PC-3 (cell line): ENCODE results near the gene HOOK2. TPM values are rescaled to one million over a fixed set of nuclear protein-coding genes. Genes with fewer than 3 reads are reported as not detected.
A peak's percentile ranks its signal among the peaks of the same experiment; 100 is the strongest.

Experiments
- ATAC-seq: fragments of 200-7000 bp; cut with Tn5 transposase; 2 replicates; pipeline ENCODE4 v1.9.1; 2020; ENCODE audit warnings: mild to moderate bottlenecking, moderate library complexity
- BruUV-seq: library from RNA; stranded (reverse); fragments of 400-500 nt; replicated peaks from 2 replicates; lab custom pipeline; 2021; lab: Mats Ljungman, UMichigan
- CTCF ChIA-PET: fragments of 300-600 bp; sonication (Branson Sonifier 250); formaldehyde crosslinking; loops from one replicate; lab custom pipeline; 2022; ENCODE audit warnings: antibody characterized with exemption; lab: Charles Lee
- POLR2A ChIA-PET: fragments of 300-600 bp; sonication (Branson Sonifier 250); formaldehyde crosslinking; loops from one replicate; lab custom pipeline; 2022; ENCODE audit warnings: antibody characterized with exemption; ENCODE audit not compliant: unreplicated experiment; lab: Charles Lee
- DNase-seq: peaks from one replicate; pipeline ENCODE4 v3.0.0-alpha.2; 2015
- H2AFZ ChIP-seq: fragments of 300-600 bp; sonication (generic); 2 replicates; pipeline ENCODE4 v1.6.0; 2016; ENCODE audit warnings: antibody characterized with exemption, low read length
- H3F3A ChIP-seq: fragments of 300-600 bp; sonication (generic); one replicate; pipeline ENCODE4 v1.6.0; 2017; ENCODE audit warnings: antibody characterized with exemption, low read length, control low read depth, mild to moderate bottlenecking; ENCODE audit not compliant: unreplicated experiment
- H3K27ac ChIP-seq: fragments of 300-600 bp; sonication (generic); 2 replicates; pipeline ENCODE4 v1.5.1; 2016; ENCODE audit warnings: mild to moderate bottlenecking, low read length
- H3K27me3 ChIP-seq: fragments of 300-600 bp; sonication (generic); 2 replicates; pipeline ENCODE4 v1.6.1; 2016; ENCODE audit warnings: low read length, mixed read lengths
- H3K36me3 ChIP-seq: fragments of 300-600 bp; sonication (generic); 2 replicates; pipeline ENCODE4 v1.6.1; 2016; ENCODE audit warnings: low read depth, mixed run types, low read length, mixed read lengths
- H3K4me1 ChIP-seq: fragments of 300-600 bp; sonication (generic); 2 replicates; pipeline ENCODE4 v1.5.1; 2016; ENCODE audit warnings: low read length; ENCODE audit not compliant: insufficient read depth
- H3K4me2 ChIP-seq: fragments of 300-600 bp; sonication (generic); 2 replicates; pipeline ENCODE4 v1.6.0; 2016; ENCODE audit warnings: low read length
- H3K4me3 ChIP-seq: fragments of 300-600 bp; sonication (generic); 2 replicates; pipeline ENCODE4 v1.5.1; 2016; ENCODE audit warnings: mild to moderate bottlenecking, low read length, mixed read lengths
- H3K79me2 ChIP-seq: fragments of 300-600 bp; sonication (generic); 2 replicates; pipeline ENCODE4 v1.6.1; 2017; ENCODE audit warnings: low read length, mixed read lengths
- H3K9ac ChIP-seq: fragments of 300-600 bp; sonication (generic); 2 replicates; pipeline ENCODE4 v1.6.0; 2016; ENCODE audit warnings: mild to moderate bottlenecking, low read length
- H3K9me2 ChIP-seq: fragments of 300-600 bp; sonication (generic); replicated peaks from 2 replicates; pipeline ENCODE4 v1.6.1; 2016; ENCODE audit warnings: mixed run types, low read length, mixed read lengths
- H3K9me3 ChIP-seq: fragments of 300-600 bp; sonication (generic); 2 replicates; pipeline ENCODE4 v1.6.1; 2016; ENCODE audit warnings: low read length, mixed read lengths
- H4K20me1 ChIP-seq: fragments of 300-600 bp; sonication (generic); 2 replicates; pipeline ENCODE4 v1.6.1; 2016; ENCODE audit warnings: low read length, mixed read lengths
- CTCF ChIP-seq: fragments of 300-600 bp; sonication (generic); conservative IDR thresholded peaks from 2 replicates; pipeline ENCODE4 v1.5.1; 2017; ENCODE audit warnings: antibody characterized with exemption, low read depth, mild to moderate bottlenecking, low read length
- EZH2 ChIP-seq: fragments of 300-600 bp; sonication (generic); IDR thresholded peaks from one replicate; pipeline ENCODE4 v1.6.1; 2017; ENCODE audit warnings: antibody characterized with exemption, mild to moderate bottlenecking, low read length; ENCODE audit not compliant: unreplicated experiment
- EZH2phosphoT487 ChIP-seq: fragments of 300-600 bp; sonication (generic); IDR thresholded peaks from 2 replicates; pipeline ENCODE4 v1.6.1; 2018; ENCODE audit warnings: mild to moderate bottlenecking, antibody characterized with exemption, low read length, borderline replicate concordance
- intact Hi-C: fragments of 100-400 bp; cut with micrococcal nuclease; formaldehyde crosslinking; loops from 2 replicates; pipeline ENCODE4 v1.9.0; 2023
- total RNA-seq: library from RNA; depleted of rRNA; stranded (reverse); fragments of >200 nt; gene quantifications from 2 replicates; pipeline ENCODE4 v1.2.3, GENCODE V29; 2014

HOOK2 gene
- total RNA-seq, 1 experiment from 2014 or later: 95.2 TPM

- ChIA-PET CTCF (no interaction called here), POLR2A (no interaction called here)
- Histone ChIP-seq H3F3A (no peaks in the 10 kb centered on the region), H3K4me2 (peak overlapping the region; percentile 91), H2AFZ (peak overlapping the region; percentile 91), H3K9me3 (no peaks in the 10 kb centered on the region), H3K9me2 (no peaks in the 10 kb centered on the region), H3K27ac (no peak overlapping the region), H3K4me1 (peaks cover 23% of the 10 kb centered on the region), H3K4me3 (peak overlapping the region; percentile 81), H3K36me3 (peaks cover 15% of the 10 kb centered on the region), H3K79me2 (peaks cover 38% of the 10 kb centered on the region), H3K27me3 (no peaks in the 10 kb centered on the region), H4K20me1 (no peaks in the 10 kb centered on the region), H3K9ac (peak overlapping the region; percentile 84; the same call in 1 of the 2 replicates)
- TF ChIP-seq EZH2 (no peak), CTCF (no peak), EZH2phosphoT487 (no peak)
- intact Hi-C loops: loop anchor here (5.0 kb wide), 1 partner anchor 35 kb away; the partner anchor contains the start of gene MAST1
- DNase-seq (peak; percentile 38), ATAC-seq (no peak; the same call in 1 of the 2 replicates)
- BruUV-seq: no TSS peak
Observed at GRCh38 chr19:12802267-12803106, 27.1 kb upstream of the HOOK2 start.

DNA sequence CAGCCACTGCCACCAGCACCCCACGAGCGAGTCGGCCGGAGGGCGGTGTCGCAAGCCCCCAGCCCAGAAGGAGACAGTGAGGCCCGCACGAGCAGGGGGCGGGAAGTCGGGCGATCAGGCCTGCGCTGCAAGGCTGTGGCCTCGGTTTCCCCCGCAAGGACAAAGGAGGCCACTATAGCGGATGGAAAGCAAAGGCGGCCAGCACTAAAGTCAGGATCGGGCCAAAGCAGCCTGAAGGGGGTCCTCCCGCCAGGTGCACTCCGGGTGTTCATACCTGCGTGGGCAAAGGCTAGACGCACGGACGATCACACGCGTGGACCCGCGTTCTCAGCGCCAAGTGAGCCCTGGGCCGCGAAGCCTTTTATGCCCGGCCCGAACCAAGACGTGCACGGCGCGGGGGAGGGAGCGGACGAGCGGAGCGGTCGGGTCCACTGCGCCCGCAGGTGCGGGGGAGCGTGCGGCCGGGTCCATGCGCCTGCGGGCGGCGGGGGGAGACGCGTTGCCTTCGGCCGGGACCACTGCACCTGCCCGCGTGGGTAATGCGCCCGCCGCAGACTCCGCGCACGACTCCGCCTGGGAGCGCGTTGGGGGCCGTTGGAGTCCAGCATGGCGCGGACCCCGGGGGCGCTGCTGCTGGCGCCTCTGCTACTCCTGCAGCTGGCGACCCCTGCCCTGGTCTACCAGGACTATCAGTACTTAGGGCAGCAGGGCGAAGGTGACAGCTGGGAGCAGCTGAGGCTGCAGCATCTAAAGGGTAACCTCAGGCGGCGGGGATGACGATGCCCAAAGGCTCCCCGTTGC lies 26.3 kb upstream of the HOOK2 start, which contains the start of the genes PRDX2 and THSD8:
PRDX2 (minus strand) TSS at position 335 of the 801 bp plus-strand sequence. CDS start 539 bp downstream, outside the sequence.
THSD8 (plus strand) TSS at position 604 of the 801 bp plus-strand sequence; CDS start at position 607, 3 bp downstream.
- Histone ChIP-seq H3K27me3 (no peaks in the 10 kb centered on the region), H3K27ac (no peak within 1 kb of the TSS; the same call in 1 of the 2 replicates), H3K9me2 (no peaks in the 10 kb centered on the region), H3K4me3 (peak within 1 kb of the TSS; percentile 81), H3K36me3 (peaks cover 15% of the 10 kb centered on the region), H3K9ac (peak within 1 kb of the TSS; percentile 84), H3K4me2 (peak within 1 kb of the TSS; percentile 91), H3F3A (no peaks in the 10 kb centered on the region), H3K4me1 (peaks cover 16% of the 10 kb centered on the region), H2AFZ (peak within 1 kb of the TSS; percentile 91), H3K79me2 (peaks cover 30% of the 10 kb centered on the region), H3K9me3 (no peaks in the 10 kb centered on the region), H4K20me1 (no peaks in the 10 kb centered on the region)
- CTCF ChIA-PET: no interaction called here
- peak; percentile 89 for DNase-seq
- intact Hi-C loops: loop anchor here (5.0 kb wide), 1 partner anchor 36 kb away; the partner anchor contains the start of gene MAST1
- peak; percentile 67 for ATAC-seq
- TF ChIP-seq CTCF (no peak), EZH2phosphoT487 (no peak), EZH2 (no peak)
- POLR2A ChIA-PET: no interaction called here
- no TSS peak for BruUV-seq
